Transverse colon (tissue), 4 donors: ENCODE measurements around the gene ABL2.

Experiments
- CTCF ChIP-seq, 5 experiments: fragments of 200-600 bp in 3 of 5; fragments of 450-650 bp in 2 of 5; sonication (generic) in 3 of 5; IDR thresholded peaks; 1 replicate in 2 of 5; 2 replicates in 3 of 5; pipeline ENCODE4 v1.5.1; 2016 to 2017; ENCODE audit warnings: antibody characterized with exemption in 5 of 5, inconsistent platforms in 3 of 5, mild to moderate bottlenecking in 2 of 5, moderate library complexity in 1 of 5
- POLR2A ChIP-seq: fragments of 450-650 bp; IDR thresholded peaks from one replicate; pipeline ENCODE4 v1.6.1; 2016; ENCODE audit warnings: antibody characterized with exemption, mild to moderate bottlenecking, moderate library complexity
- POLR2AphosphoS5 ChIP-seq, 3 donors: sonication (generic); formaldehyde crosslinking; IDR thresholded peaks; one replicate each; pipeline ENCODE4 v1.6.1; 2016; ENCODE audit warnings: antibody characterized with exemption in 3 of 3

GRCh38 chr1:179095377-179095776 lies 134.1 kb downstream of the ABL2 start:
- TF ChIP-seq POLR2AphosphoS5 (IDR thresholded peaks at IDR 0.05) = no peak
- TF ChIP-seq POLR2A = no peak
- no peak for TF ChIP-seq CTCF (IDR thresholded peaks at IDR 0.05)
